ENCODE measurements around the gene ATP5MC3.

Gene ATP5MC3

GRCh38 chr2:175167792-175168563 is 13.5 kb downstream of the ATP5MC3 start, which contains the start of gene ATF2:
TSS of gene ATF2 (minus strand) at chr2:175168203. CDS start at chr2:175136443, 31,760 bp downstream.
- DNase-seq (ENCODE audit: low read depth, low spot score), result peak; percentile 96

GRCh38 chr2:175167076-175167791 is 14.3 kb downstream of the ATP5MC3 start:
- no peak for DNase-seq (ENCODE audit: low read depth, low spot score)

GRCh38 chr2:175166216-175166824 is 15.2 kb downstream of the ATP5MC3 start:
- no peak for DNase-seq (ENCODE audit: low read depth, low spot score)

- DNase-seq (ENCODE audit: low read depth, low spot score), result no peak
Measured at GRCh38 chr2:175164235-175164634, 17.3 kb downstream of the ATP5MC3 start.

GRCh38 chr2:175158894-175159293 is 22.6 kb downstream of the ATP5MC3 start:
- no peak for DNase-seq (ENCODE audit: low read depth, low spot score)

GRCh38 chr2:175156534-175156933 is 25.0 kb downstream of the ATP5MC3 start:
- no peak for DNase-seq (ENCODE audit: low read depth, low spot score)

GRCh38 chr2:175154661-175155082 is 26.8 kb downstream of the ATP5MC3 start:
- DNase-seq (ENCODE audit: low read depth, low spot score), result no peak

GRCh38 chr2:175152242-175152641 is 29.3 kb downstream of the ATP5MC3 start:
- DNase-seq (ENCODE audit: low read depth, low spot score), result no peak

- no peak for DNase-seq (ENCODE audit: low read depth, low spot score)
Measured at GRCh38 chr2:175151791-175152190, 29.7 kb downstream of the ATP5MC3 start.

GRCh38 chr2:175147186-175147585 is 34.3 kb downstream of the ATP5MC3 start:
- no peak for DNase-seq (ENCODE audit: low read depth, low spot score)

GRCh38 chr2:175143678-175144077 is 37.8 kb downstream of the ATP5MC3 start:
- no peak for DNase-seq (ENCODE audit: low read depth, low spot score)

GRCh38 chr2:175143191-175143590 is 38.3 kb downstream of the ATP5MC3 start:
- no peak for DNase-seq (ENCODE audit: low read depth, low spot score)

GRCh38 chr2:175140332-175140731 is 41.2 kb downstream of the ATP5MC3 start:
- DNase-seq (ENCODE audit: low read depth, low spot score), result no peak

GRCh38 chr2:175137793-175138192 is 43.7 kb downstream of the ATP5MC3 start:
- DNase-seq (ENCODE audit: low read depth, low spot score), result no peak

- DNase-seq (ENCODE audit: low read depth, low spot score), result no peak
Measured at GRCh38 chr2:175136334-175137215, 44.9 kb downstream of the ATP5MC3 start.

- no peak for DNase-seq (ENCODE audit: low read depth, low spot score)
Measured at GRCh38 chr2:175135862-175136261, 45.6 kb downstream of the ATP5MC3 start.

- no peak for DNase-seq (ENCODE audit: low read depth, low spot score)
Measured at GRCh38 chr2:175135177-175135576, 46.3 kb downstream of the ATP5MC3 start.

GRCh38 chr2:175131252-175131651 is 50.3 kb downstream of the ATP5MC3 start:
- DNase-seq (ENCODE audit: low read depth, low spot score), result no peak

GRCh38 chr2:175126661-175127060 is 54.8 kb downstream of the ATP5MC3 start:
- DNase-seq (ENCODE audit: low read depth, low spot score), result no peak

Measured in iPS DF 19.7 (cell line).